ENCODE data around the gene CHST11.

Gene CHST11

DNA sequence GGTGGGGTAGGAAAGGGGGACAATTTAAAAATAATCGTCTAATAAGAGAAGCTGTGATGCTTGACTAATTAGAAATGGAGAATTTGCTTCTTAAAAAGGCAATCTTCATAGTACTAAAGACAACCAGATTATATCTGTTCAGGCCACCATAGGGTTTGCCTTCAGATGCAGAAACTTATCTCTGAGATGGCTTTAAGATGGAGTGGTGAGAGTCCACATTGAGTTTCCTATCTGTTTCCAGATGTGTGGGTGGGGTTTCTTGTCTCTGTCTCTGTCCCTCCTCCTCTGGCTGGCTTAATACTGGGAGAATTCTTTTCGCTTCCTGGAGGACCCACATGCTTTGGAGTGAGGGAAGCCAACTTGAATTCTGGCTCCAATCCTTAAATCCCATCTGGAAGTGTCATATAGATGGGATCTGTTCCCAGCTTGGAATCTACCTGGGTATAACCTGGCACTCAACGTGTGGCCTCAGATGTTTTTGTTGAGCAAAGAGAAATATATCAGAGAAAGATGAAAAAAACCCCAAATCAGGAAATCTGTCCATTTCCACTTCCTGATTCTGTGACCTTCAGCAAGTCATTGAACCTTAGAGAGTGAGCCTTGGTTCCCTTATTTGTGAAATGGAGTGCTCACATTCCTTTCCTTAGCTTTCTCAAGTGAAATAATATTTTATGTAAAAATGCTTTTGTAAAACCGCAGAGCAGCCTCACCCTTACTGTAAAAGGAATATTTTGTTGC is 66.4 kb downstream of the CHST11 start:
- Histone ChIP-seq H3K79me2 (ENCODE audit: insufficient read depth, low read length) (peaks cover 100% of the 10 kb centered on the region), H3K4me1 (ENCODE audit: insufficient read depth, low read length) (peaks cover 46% of the 10 kb centered on the region), H3K9ac (ENCODE audit: low read depth, low read length) (no peak overlapping the region), H3K4me2 (ENCODE audit: insufficient read depth, low read length) (no peak overlapping the region), H3K4me3 (ENCODE audit: low read depth in 1 of 2, low read length in 2 of 2) (no peak overlapping the region), H3K9me3 (ENCODE audit: insufficient read depth, low read length, severe bottlenecking) (no peaks in the 10 kb centered on the region), H3K27ac (ENCODE audit: low read length) (peak overlapping the region; percentile 34), H3K36me3 (ENCODE audit: insufficient read depth, low read length) (peaks cover 42% of the 10 kb centered on the region), H4K20me1 (ENCODE audit: insufficient read depth, low read length) (peaks cover 96% of the 10 kb centered on the region), H3K27me3 (ENCODE audit: insufficient read depth, low read length, poor library complexity) (no peaks in the 10 kb centered on the region), H2AFZ (ENCODE audit: low read depth, low read length) (no peak overlapping the region)
- DNase-seq (no peak), ATAC-seq (ENCODE audit: insufficient read depth, low read depth) (0 out of 3 replicates have a peak, but pooled peaks have one; percentile 27)
- TF ChIP-seq CTCF (IDR thresholded peaks at IDR 0.05; ENCODE audit: borderline replicate concordance, extremely low read depth, low read length, poor library complexity, severe bottlenecking) (no peak), EZH2 (IDR thresholded peaks at IDR 0.05; ENCODE audit: borderline replicate concordance, low read depth, low read length, severe bottlenecking) (no peak)

DNA sequence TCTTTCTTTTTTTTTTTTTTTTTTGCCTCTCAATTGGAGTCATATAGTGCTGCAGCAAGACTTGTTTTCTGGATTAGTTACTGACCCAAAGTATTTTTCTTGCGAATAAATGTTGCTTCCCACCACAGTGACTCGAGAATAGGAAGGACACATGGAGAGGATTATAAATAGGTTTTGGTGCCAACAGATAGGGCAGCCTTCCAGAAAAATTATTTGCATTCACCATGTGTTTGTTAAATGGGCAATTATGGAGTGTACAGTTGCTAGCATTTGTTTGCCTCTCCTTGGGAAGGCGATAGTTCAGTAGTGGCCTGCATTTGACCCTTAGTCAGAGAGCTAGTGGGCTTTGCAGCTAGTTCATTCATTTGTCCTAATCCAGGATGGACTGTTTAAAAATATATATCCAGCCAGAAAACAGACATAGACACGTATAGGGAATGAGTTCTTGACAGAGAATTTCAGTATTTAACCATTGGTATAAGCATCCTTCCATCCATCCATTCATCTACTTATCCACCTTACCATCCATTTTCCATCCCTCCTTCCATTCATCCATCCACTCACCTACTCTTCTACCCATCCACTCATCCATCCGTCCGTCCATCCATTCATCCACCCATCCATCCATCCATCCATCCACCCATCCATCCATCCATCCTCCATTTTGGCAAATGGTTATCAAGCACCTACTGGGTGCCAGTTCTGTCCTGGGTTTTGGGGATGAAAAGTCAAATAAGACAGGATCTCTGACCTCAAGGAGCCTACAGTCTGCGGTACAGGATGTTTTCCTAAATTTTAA is 67.5 kb downstream of the CHST11 start:
- no peak for DNase-seq

DNA sequence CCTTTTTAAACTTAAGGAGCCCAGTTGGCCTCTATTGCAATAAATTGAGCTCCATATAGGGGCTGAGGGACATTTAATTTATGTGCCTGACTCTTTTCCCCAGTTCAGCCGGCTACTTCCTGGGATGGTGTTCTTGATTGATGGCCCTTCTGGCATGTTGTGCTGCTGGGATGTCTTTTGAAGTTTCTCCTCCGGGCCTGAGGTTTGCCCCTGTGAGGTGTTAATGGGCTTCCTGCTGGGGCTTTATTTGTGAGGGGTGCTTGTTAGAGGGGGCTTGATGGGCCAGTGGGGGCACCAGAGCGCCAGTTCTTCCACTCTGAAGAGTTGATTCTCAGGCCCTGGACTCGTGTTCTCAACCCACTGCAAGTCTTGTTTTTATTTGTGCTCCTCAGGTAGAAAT is 69.6 kb downstream of the CHST11 start:
- H3K4me3 ChIP-seq (ENCODE audit: low read depth in 1 of 2, low read length in 2 of 2): no peak overlapping the region
- peaks cover 100% of the 10 kb centered on the region for H3K79me2 ChIP-seq (ENCODE audit: insufficient read depth, low read length)
- ATAC-seq (ENCODE audit: insufficient read depth, low read depth) (no peak), DNase-seq (no peak)
- H4K20me1 ChIP-seq (ENCODE audit: insufficient read depth, low read length): peaks cover 97% of the 10 kb centered on the region
- no peaks in the 10 kb centered on the region for H3K27me3 ChIP-seq (ENCODE audit: insufficient read depth, low read length, poor library complexity)
- no peak for TF ChIP-seq EZH2 (IDR thresholded peaks at IDR 0.05; ENCODE audit: borderline replicate concordance, low read depth, low read length, severe bottlenecking)
- TF ChIP-seq CTCF (IDR thresholded peaks at IDR 0.05; ENCODE audit: borderline replicate concordance, extremely low read depth, low read length, poor library complexity, severe bottlenecking): peak; percentile 3
- peaks cover 43% of the 10 kb centered on the region for H3K36me3 ChIP-seq (ENCODE audit: insufficient read depth, low read length)
- peaks cover 20% of the 10 kb centered on the region for H3K4me1 ChIP-seq (ENCODE audit: insufficient read depth, low read length)
- no peak overlapping the region for H2AFZ ChIP-seq (ENCODE audit: low read depth, low read length)
- H3K9me3 ChIP-seq (ENCODE audit: insufficient read depth, low read length, severe bottlenecking): no peaks in the 10 kb centered on the region
- no peak overlapping the region; the same call in 1 of the 2 replicates for H3K27ac ChIP-seq (ENCODE audit: low read length)
- H3K9ac ChIP-seq (ENCODE audit: low read depth, low read length): no peak overlapping the region
- H3K4me2 ChIP-seq (ENCODE audit: insufficient read depth, low read length): no peak overlapping the region

More for the DNA sequence above, 67.5 kb downstream of the CHST11 start:
- Histone ChIP-seq H3K4me1 (ENCODE audit: insufficient read depth, low read length) (peaks cover 35% of the 10 kb centered on the region), H4K20me1 (ENCODE audit: insufficient read depth, low read length) (peaks cover 97% of the 10 kb centered on the region), H3K9ac (ENCODE audit: low read depth, low read length) (no peak overlapping the region), H3K79me2 (ENCODE audit: insufficient read depth, low read length) (peaks cover 100% of the 10 kb centered on the region), H3K27me3 (ENCODE audit: insufficient read depth, low read length, poor library complexity) (no peaks in the 10 kb centered on the region), H3K36me3 (ENCODE audit: insufficient read depth, low read length) (peaks cover 50% of the 10 kb centered on the region), H3K9me3 (ENCODE audit: insufficient read depth, low read length, severe bottlenecking) (no peaks in the 10 kb centered on the region), H2AFZ (ENCODE audit: low read depth, low read length) (no peak overlapping the region), H3K4me2 (ENCODE audit: insufficient read depth, low read length) (no peak overlapping the region), H3K27ac (ENCODE audit: low read length) (no peak overlapping the region), H3K4me3 (ENCODE audit: low read depth in 1 of 2, low read length in 2 of 2) (no peak overlapping the region)
- no peak for ATAC-seq (ENCODE audit: insufficient read depth, low read depth)
- no peak for TF ChIP-seq EZH2 (IDR thresholded peaks at IDR 0.05; ENCODE audit: borderline replicate concordance, low read depth, low read length, severe bottlenecking)
- no peak for TF ChIP-seq CTCF (IDR thresholded peaks at IDR 0.05; ENCODE audit: borderline replicate concordance, extremely low read depth, low read length, poor library complexity, severe bottlenecking)

Data from DND-41 (cell line).